ENCODE data around the gene FILIP1L.

Gene FILIP1L

DNA sequence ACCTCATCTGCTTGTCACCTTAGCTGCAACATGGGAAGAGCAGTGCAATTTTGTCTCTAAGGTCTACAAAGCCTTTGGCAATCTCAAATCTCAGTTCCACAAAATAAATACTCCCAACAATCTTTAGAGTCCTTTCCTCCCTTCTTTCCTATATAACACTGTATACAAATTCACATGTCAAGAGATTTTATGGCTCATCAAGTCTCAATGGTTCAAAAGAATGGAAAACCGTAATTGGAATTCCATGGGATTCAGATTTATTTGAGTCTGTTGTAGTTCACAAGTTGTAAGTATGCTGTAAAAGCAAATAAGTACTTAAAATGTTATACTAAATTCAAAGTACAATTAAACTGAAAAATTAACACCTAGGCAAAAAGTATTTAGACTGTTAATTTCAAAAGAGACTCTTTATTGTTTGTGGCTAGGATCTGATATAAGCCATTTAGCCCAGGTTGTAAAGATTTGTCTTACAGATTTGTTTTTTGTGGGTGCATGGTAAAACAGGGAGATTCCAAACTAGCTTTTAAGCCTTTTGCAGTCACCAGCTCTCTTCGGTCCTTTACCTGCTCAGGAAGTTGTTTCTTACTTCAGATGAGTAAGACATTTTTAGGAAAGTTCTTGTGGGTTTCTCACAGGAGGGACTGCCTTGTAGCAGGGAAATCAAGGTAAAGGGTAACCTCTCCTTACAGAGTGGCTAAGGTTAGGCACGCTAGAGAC is 246.5 kb downstream of the FILIP1L start:
- DNase-seq (ENCODE audit: low read depth) = no peak

DNA sequence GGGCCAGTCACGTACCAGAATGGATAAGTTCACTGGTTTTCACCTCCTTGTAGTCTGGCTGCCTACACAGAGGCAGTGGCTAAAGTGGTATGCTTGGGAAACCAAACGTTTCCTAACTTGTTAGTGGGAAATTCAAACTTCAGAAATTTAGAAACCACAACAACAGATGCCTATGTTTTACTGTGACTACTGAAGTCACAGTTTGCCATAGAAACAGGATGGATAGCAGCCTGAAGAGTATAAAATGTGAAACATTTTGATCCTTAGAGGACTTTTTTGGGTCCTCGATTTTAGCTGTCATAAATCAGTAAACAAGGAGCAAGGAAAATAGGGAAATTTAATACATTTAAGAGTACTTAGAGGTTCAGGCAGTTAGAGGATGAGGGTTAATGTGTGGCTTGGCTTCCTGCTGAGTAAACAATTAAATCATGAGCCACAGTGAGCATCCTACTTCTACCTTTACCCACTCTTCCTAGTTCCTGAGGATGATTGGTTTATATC is 248.0 kb downstream of the FILIP1L start:
- DNase-seq (ENCODE audit: low read depth) = no peak

DNA sequence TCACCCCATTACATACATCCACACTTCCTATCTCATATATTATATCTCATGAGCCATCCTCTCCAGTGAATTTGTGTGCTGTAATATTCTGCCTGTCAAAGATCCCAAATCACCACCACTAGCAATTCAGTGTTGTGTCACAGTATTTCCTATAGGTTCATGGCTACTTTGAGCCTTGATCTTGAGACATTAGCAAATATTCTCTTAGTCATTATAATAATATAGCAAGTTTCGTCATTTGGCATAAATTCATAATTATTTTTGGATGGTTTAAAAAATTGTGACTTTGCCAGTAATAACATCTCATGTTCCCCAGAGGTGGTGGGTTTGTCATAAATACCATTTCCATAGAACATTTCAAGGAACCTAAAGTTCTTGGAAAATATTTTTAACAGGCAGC is 249.0 kb downstream of the FILIP1L start:
- peak; percentile 59 for DNase-seq (ENCODE audit: low read depth)

DNA sequence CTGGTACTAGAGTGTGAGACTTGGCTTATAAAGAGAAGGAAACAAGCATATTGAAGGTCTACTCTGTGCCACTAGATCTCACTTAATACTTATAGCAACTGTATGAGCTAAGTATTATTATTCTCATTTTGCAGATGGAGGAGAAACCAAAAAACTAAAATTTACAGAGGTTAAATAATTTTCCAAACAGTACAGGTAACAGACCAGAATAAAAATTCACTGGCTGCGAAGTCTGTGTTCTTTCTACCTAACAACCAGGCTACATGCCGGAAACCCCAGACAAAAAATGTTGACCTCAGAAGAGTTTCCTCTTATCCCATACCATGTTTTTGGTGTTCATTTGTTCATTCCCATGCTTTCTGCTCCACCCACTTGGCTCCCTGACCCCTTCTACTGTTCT is 250.0 kb downstream of the FILIP1L start:
- DNase-seq (ENCODE audit: low read depth) = no peak

DNA sequence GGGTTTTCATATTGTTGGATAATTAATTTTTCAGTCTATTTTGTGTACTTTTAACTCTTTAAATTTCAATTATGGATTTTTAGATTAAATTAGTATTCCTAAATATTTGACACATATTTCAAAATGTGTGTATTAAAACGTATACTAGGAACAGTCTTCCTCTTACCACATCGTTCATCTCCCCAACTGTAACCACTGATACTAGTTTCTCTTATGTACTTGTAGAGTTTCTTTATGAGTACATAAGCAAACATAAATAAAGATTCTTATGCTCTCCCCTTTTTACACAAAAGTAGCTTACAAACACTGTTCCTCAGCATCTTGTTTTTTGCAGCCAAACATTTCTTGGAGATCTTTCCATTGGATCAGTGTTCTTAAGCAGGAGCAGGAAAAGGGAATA is 250.7 kb downstream of the FILIP1L start:
- DNase-seq (ENCODE audit: low read depth) = no peak

DNA sequence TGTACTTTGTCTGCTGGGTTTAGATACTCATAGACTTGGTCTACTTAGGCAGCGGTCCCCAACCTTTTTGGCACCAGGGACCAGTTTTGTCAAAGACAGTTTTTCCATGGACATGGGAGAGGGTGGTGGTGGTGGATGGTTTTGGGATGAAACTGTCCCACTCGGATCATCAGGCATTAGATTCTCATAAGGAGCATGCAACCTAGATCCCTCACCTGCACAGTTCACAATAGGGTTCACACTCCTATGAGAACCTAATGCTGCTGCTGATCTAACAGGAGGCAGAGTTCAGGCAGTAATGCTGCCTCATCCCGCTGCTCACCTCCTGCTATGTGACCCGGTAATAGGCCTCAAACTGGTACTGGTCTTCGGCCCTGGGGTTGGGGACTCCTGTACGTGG is 251.3 kb downstream of the FILIP1L start:
- DNase-seq (ENCODE audit: low read depth) = no peak

DNA sequence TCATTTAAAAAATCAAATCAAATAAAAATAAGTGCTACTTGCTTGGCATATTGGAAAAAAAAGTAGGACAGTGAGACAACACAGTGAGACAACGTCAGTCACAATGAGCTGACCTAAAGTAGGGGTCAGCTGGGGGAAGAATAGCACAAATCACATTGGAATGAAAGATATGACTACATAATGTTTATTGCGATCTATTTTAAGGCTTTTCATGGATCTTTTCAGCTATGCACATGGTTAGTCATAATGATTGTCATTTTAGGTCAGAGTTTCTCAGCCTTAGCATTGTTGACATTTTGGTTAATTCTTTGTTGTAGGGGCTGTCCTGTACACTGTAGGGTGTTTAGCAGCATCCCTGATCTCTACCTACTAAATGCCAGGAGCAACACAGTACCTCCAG is 252.1 kb downstream of the FILIP1L start:
- peak; percentile 74 for DNase-seq (ENCODE audit: low read depth)

DNA sequence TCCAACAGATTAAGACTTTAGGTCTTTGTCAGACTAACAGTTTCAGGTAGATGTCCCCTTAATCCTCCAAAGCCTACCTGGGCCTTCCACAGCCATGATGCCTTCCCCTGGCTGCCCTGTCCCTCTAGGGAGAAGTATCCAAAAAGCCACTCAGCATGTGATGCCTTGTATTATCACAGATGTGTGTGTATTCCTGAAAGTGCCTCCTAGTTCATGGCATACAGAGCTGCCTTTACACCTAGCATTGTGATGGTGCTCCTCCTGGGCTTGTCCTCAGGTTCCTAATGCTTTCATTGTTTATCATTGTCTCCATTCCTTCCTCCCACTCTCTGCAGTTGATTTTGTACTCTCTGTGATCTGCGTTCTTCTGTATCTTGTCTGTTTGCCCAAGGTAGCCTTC is 253.1 kb downstream of the FILIP1L start:
- DNase-seq (ENCODE audit: low read depth) = no peak

DNA sequence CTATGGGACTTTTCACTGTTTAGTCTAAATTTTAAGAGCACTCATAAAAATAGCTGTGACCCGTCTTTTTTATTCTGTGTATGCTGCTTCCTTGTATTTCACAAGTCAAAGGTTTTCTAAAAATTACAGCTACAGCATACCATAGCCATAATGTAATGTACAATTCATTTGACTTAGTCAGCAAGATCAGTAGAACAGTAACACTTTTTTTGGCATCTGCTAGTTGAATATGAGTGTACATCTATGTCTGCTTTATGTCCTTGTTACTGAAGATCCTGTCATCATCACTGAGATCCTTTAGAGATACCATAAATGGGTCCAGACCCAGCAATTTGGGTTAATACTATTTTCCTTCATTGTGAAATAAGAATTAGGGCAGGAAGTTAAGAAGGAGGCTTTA is 254.5 kb downstream of the FILIP1L start:
- peak; percentile 66 for DNase-seq (ENCODE audit: low read depth)

DNA sequence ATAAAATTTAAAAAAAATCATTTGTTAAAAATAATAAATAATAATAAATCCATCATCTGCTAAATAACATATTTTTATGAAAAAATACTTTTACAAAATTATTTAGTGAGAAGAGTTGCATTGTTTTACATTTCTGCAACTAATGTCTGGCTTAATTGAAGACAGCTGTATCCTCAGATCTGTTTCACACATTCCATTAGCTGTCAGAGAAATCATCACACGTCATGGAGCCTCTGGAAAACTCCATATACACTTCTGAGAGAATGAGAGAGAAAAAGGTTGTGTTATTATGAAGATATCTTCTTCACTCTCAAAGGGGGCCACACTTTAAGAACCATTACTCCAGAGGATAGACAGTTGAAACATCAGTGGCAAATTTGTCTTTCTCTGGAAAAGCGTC is 255.8 kb downstream of the FILIP1L start:
- DNase-seq (ENCODE audit: low read depth) = no peak

DNA sequence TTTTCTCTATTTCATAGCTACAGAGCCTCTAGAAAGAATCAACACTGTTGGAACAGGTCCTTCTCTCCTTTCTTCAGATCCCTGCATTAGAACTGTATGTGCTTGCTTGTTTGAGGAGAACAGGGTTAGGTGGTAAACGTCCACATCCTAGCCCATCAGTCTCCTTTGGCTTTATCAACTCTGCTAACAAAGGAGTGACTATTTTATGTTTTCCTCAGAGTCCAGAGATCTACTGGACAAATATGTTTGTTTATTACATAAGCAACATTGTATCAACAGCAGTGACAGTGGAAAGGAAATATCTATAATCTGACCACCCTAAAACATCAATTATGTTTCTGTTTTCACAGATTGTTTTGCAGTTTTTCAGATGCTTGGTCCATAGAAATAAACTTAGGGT is 257.0 kb downstream of the FILIP1L start:
- DNase-seq (ENCODE audit: low read depth) = no peak

DNA sequence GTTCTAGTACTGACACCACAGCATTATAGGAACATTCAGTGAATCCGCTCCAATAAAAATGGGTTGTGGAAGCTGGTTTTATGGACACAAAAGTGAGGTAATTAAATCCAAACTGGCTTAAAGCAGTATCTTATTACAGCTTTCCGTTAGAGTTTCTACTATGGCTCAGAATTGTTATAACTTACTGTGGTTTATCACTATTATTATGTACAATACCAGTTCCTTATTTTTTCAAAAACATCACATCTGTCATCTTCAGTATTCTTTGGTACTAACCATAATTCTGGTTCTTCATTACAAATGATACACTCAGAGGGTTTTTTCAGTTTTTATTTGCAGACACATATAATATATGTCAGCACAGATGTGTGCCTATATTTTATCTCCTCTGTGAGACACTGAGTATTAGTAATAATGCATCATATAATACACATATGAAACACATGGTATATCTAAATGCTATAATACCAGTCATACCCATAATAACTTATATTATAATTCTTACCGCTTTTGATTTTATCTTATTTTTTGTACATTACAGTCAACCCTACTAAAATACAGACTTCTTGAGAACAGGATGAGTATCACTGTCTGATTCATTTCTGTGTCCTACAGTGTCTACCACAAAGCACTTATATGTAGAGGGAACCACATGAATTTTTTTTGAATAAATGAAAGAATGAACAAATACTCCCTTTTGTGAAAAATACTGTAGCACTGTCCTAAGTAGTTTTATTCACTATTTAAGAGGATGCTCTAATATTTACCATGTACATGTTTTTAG is 257.7 kb downstream of the FILIP1L start:
- no peak for DNase-seq (ENCODE audit: low read depth)

DNA sequence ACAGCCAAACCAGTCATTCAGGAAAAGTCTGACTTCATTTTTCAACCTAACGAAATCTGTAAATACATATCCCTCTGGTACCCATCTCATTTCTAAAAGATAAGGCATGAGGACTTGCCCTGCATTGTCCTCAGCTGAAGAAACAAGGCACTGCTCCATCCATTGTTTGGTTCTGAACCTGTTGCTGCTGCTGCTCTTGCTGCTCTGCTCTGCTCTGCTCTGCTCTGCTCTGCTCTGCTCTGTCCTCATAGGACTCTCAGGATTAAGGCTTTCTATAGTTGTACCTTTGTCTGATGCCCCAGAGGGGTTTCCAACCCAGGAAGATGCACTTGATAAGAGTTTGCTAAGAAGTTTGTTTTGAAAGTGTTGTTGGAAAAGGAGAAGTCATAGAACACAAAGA is 258.4 kb downstream of the FILIP1L start:
- no peak for DNase-seq (ENCODE audit: low read depth)

DNA sequence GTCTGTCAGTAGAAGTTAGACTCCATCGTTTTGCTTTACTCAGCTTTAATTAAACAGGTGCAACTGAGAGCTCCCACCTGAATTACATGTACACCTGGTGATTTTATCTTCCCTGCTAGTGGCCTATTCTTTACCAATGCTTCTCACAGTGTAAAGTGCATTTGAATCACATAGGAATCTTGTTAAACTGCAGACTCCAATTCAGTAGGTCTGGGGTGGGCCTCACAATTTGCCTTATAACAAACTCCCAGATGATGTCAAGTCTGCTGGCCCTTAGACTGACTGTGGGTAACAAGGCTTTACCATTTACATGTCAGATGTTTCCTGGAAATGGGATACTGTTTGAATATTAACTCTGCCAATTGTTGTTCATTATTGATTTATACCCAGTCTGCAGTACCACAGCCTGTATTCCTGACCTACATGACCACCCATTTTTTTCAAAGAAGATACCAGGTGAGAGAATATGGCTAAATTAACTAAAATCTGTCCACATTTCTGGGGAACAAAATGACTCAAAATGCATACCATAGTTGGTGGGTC is 259.5 kb downstream of the FILIP1L start:
- DNase-seq (ENCODE audit: low read depth) = no peak

DNA sequence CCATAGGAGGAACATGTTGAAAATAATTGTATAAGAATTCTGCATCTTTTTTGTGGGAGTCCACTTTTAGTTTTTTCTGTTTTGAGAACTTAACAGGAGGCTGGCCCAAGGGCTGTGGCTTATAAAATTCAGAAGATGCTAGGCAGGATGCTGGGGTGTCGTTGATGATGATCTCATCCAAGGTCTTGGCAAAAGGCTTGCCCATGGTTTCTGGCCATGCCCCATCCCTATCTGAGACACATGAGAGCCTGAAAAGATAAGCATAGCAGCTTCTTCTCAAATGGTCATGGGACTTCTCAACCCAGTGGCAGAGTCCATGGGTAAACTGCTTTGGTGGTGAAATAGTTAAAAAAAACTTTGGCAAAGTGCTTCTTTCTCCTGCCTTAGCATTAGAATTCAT is 261.4 kb downstream of the FILIP1L start:
- DNase-seq (ENCODE audit: low read depth) = no peak

DNA sequence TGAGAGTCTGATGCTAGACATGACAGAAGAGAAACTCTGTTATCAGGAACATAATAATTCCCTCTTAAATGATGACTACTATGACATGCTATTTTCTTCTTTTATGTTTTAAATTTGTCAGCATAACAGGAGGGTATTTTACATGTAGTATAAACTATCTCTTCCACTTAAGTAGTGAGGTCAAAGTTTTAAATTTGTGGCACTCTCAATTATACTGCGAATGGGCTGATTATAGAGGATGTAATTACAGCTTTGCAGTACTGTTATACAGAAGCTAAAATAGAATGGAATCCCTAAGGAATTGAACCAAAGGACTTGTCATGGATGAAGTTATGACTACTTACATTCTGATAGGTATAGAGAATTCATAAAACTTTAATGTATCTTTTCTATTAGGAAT is 262.3 kb downstream of the FILIP1L start:
- no peak for DNase-seq (ENCODE audit: low read depth)

DNA sequence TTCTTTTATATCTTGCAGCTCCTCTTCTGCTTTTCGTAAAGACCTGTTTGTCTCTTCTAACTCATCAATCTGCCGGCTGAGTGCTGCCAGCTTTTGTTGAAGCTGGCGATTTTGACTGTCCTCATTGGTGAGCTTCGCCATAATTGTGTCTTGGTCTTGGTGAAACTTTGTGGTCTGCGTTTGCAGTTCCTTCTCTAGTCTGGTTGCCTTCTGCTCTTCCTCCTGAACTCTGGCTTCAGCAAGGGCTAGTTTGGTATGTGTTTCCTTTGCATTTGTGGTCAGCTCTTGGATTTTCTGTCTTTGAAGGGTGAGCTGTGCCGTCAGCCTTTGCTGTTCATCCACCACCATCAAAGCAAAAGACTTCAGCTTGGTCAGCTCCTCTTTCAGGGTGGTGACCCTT is 263.7 kb downstream of the FILIP1L start:
- no peak for DNase-seq (ENCODE audit: low read depth)

DNA sequence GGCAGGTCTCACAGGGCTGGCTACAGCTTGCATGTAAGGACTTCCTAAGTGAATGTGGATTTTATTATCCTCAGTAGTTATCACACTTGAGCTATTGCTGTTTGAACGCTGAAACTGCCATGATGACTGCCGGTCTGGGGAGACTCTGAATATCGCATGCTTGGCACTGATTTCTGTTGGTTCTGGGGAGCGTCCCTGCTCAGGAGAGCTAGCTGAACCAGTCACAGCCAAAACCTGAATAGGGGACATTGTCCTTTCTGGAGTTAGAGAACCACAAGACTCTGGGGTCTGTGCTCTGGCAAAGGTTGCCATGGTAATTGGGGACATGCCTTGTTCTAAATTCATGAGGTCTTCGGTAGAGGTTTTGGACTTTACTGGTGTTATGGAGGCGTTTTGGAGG is 265.9 kb downstream of the FILIP1L start:
- DNase-seq (ENCODE audit: low read depth) = no peak

DNA sequence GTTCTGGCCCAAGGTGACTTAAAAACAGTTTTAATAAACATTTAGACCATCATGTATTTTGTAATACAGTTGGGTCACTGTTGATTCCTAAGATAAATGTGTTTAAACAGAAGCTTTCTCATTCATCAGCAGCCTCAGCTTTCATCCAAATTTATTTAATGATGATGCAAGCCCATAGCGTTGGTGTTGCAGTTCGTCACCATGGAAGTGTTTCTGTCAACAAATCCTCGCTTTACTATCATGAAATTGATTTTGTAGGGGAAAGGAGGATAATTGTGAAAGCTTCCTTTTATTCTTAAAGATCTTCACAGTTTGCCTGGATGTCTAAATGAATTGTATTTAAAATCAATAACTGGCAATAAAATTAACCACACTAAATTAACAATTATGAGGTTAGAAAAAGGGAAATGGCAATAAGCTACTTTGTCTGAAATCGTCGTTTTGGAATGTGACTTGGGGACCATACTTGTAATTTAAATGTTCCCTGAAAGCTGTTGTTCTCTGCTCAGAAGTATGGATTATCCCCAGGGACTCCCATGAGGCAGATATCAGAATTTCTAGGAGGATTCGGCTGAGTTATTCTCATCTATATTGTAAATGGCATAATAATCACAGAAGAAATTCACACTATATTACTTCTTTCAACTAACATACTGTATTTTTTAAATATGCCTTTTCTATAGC is 267.7 kb downstream of the FILIP1L start:
- no peak for DNase-seq (ENCODE audit: low read depth)

DNA sequence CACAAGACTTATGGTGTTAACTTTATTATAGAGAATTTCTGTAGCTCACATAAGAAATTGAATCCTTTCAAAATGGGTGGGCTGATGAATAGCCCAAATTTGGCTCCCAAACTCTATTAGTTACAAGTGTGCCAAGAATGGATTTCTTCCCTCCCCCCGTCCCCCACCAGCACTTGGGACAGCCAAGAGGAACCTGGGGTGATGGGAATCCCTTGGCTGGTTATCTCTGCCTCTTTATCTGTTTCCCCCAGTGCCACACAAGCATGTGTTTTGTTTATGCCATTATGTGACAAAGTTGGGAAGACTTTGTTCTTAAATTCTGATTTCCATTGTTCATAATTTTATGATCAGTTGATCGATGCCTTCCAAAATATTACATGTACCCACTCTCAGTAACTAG is 268.3 kb downstream of the FILIP1L start:
- no peak for DNase-seq (ENCODE audit: low read depth)

DNA sequence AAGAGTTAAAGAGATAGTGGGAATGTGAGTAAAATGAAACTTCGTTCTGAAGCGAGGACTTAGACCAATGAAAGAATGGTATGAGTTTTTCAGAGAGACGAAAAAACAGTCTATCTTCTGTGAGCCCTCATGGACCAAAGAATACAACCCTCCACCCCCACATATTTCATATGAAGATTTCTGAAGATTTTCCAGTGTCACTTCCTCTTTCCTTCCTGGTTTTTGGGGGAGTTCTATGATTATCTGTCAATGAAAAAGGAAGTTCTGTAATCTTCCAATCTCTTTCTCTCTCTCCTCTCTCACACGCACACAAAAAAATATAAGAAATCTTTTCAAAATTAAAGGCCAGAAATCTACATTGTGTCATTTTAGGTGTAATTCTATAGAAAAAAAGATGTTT is 269.0 kb downstream of the FILIP1L start:
- no peak for DNase-seq (ENCODE audit: low read depth)

DNA sequence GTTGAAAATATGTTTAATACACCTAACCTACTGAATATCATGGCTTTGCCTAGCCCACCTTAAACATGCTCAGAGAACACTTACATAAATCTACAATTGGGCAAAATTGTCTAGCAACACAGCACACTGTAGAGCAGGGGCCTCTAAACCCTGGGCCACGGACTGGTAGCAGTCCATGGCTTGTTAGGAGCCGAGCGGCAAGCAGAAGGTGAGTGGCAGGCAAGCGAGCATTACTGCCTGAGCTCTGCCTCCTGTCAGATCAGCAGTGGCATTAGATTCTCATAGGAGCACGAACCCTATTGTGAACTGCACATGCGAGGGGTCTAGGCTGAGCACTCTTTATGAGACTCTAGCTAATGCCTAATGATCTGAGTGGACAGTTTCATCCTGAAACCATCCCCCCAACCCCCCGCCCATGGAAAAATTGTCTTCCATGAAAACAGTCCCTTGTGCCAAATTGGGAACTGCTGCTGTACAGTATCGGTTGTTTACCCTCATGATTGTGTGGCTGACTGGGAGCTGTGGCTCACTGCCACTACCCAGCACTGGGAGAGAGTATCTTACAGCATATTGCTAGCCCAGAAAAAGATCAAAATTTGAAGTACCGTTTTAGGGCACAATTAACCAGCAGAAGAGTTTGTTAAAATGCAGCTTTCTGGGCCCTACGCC is 270.6 kb downstream of the FILIP1L start:
- no peak for DNase-seq (ENCODE audit: low read depth)

Data from HS-27A (cell line).